Subcutaneous abdominal adipose tissue (tissue), 5 donors: ENCODE results near the gene HACD3.

Experiments
- H3K27ac ChIP-seq: one replicate; pipeline ENCODE4 v1.7.0; 2013; ENCODE audit warnings: low read depth, mild to moderate bottlenecking, inconsistent platforms, low read length, moderate library complexity
- H3K27me3 ChIP-seq, 5 donors: one replicate each; pipeline ENCODE4 v1.7.0; 2013; ENCODE audit warnings: low read length in 5 of 5, inconsistent platforms in 1 of 5; ENCODE audit not compliant: control insufficient read depth in 5 of 5, insufficient read depth in 4 of 5
- H3K36me3 ChIP-seq, 5 donors: one replicate each; pipeline ENCODE4 v1.7.0; 2013; ENCODE audit warnings: low read length in 5 of 5; ENCODE audit not compliant: control insufficient read depth in 5 of 5, insufficient read depth in 5 of 5
- H3K4me1 ChIP-seq, 5 donors: one replicate each; pipeline ENCODE4 v1.7.0; 2013; ENCODE audit warnings: low read length in 5 of 5, mild to moderate bottlenecking in 3 of 5, moderate library complexity in 1 of 5; ENCODE audit not compliant: control insufficient read depth in 5 of 5, insufficient read depth in 5 of 5
- H3K4me3 ChIP-seq, 5 donors: one replicate each; pipeline ENCODE4 v1.7.0; 2013; ENCODE audit warnings: low read length in 5 of 5, low read depth in 1 of 5
- H3K9ac ChIP-seq, 5 donors: one replicate each; pipeline ENCODE4 v1.7.0; 2013; ENCODE audit warnings: low read length in 5 of 5, mild to moderate bottlenecking in 4 of 5, moderate library complexity in 3 of 5
- H3K9me3 ChIP-seq, 5 donors: one replicate each; pipeline ENCODE4 v1.7.0; 2013; ENCODE audit warnings: low read length in 5 of 5; ENCODE audit not compliant: control insufficient read depth in 5 of 5
- donor health status: healthy.
- donor health status: healthy.
- donor health status: healthy.
- donor health status: healthy.
- donor health status: healthy.

HACD3 gene

GRCh38 chr15:65561934-65562333, 31.7 kb downstream of the HACD3 start:
- no peak overlapping the region for H3K27ac ChIP-seq
- H3K36me3 ChIP-seq, result peaks cover 16 to 58% (median 43%) of the 10 kb centered on the region in 5 donors
- H3K27me3 ChIP-seq, result no peaks in the 10 kb centered on the region
- H3K9ac ChIP-seq, result no peak overlapping the region
- no peaks in the 10 kb centered on the region for H3K4me1 ChIP-seq
- no peak overlapping the region for H3K4me3 ChIP-seq
- H3K9me3 ChIP-seq, result no peaks in the 10 kb centered on the region

DNA sequence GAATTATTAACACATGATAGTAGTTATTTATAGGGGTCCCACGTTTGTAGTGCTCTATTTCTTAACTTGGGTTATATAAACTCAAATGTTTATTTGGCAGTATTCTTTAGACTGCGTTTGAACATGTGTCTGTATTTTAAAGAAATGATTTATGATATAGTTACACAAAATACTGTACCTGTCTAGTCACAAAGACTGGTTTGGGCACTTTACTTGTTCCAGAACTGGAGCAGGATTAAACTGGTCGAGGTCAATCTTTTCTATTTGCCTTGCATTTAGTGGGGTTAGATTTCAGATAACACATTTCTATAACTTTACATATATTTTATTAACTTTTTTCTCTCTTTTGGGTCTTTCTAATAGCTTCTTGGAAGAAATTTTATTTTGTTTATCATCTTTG, 39.5 kb downstream of the HACD3 start:
- H3K4me3 ChIP-seq, result no peak overlapping the region
- H3K27ac ChIP-seq, result no peak overlapping the region
- no peak overlapping the region for H3K9ac ChIP-seq
- H3K36me3 ChIP-seq, result peaks cover 20 to 51% (median 25%) of the 10 kb centered on the region in 5 donors
- H3K4me1 ChIP-seq, result no peaks in the 10 kb centered on the region
- no peaks in the 10 kb centered on the region for H3K9me3 ChIP-seq
- H3K27me3 ChIP-seq, result no peaks in the 10 kb centered on the region

DNA sequence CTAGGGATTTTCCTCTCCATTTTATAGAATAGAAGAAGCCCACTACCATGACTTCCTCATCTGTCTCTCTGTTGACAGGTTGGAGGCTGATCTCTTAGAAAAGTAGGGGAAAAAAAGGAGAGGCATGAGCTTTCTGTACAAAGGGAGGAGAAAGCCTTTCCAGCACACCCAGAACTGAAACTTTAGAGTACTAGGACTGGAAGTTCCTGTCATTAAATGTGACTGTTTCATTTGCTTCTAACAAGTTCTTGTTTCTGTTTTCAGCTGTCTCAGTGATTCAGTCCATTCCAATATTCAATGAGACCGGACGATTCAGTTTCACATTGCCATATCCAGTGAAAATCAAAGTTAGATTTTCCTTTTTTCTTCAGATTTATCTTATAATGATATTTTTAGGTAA, 41.7 kb downstream of the HACD3 start:
- Histone ChIP-seq H3K36me3 (peaks cover 25 to 45% (median 26%) of the 10 kb centered on the region in 5 donors), H3K4me1 (no peaks in the 10 kb centered on the region), H3K9ac (no peak overlapping the region), H3K27me3 (no peaks in the 10 kb centered on the region), H3K4me3 (no peak overlapping the region), H3K27ac (no peak overlapping the region), H3K9me3 (no peaks in the 10 kb centered on the region)

DNA sequence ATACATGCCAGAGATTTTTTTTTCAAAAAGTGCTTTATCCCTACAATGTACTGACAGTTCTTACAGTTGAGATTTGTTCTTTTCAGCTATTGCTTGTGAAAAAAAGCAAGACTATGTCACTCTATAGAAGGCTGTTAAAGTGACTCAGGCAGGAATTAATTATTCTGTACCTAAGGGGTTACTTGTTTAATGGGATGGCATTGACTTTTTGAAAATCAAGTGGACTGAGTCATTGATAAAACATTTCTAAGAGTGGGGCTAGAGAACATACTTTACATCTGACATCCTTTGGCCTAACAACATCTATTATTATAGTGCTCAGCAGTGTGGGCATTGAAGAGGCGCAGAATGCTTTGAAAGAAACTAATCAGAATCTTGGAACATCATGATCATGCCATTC, 46.4 kb downstream of the HACD3 start:
- Histone ChIP-seq H3K9ac (no peak overlapping the region), H3K36me3 (peaks cover 30 to 64% (median 47%) of the 10 kb centered on the region in 5 donors)

GRCh38 chr15:65577129-65577996, 47.1 kb downstream of the HACD3 start:
- H3K27me3 ChIP-seq, result no peaks in the 10 kb centered on the region
- no peak overlapping the region for H3K27ac ChIP-seq

More for the DNA sequence above, 46.4 kb downstream of the HACD3 start:
- Histone ChIP-seq H3K4me1 (peaks cover 0 to 8% (median 3%) of the 10 kb centered on the region in 5 donors), H3K4me3 (no peak overlapping the region), H3K9me3 (no peaks in the 10 kb centered on the region), H3K27me3 (no peaks in the 10 kb centered on the region), H3K27ac (no peak overlapping the region)

GRCh38 chr15:65578904-65579728, 48.9 kb downstream of the HACD3 start:
- Histone ChIP-seq H3K9ac (no peak overlapping the region), H3K4me3 (no peak overlapping the region), H3K36me3 (peaks cover 42 to 79% (median 65%) of the 10 kb centered on the region in 5 donors), H3K27me3 (no peaks in the 10 kb centered on the region), H3K9me3 (no peaks in the 10 kb centered on the region), H3K4me1 (peaks cover 0 to 12% (median 4%) of the 10 kb centered on the region in 5 donors), H3K27ac (no peak overlapping the region)

More at GRCh38 chr15:65577129-65577996, 47.1 kb downstream of the HACD3 start:
- H3K9me3 ChIP-seq, result no peaks in the 10 kb centered on the region
- peaks cover 32 to 65% (median 51%) of the 10 kb centered on the region in 5 donors for H3K36me3 ChIP-seq
- no peak overlapping the region for H3K4me3 ChIP-seq
- no peak overlapping the region for H3K9ac ChIP-seq
- peaks cover 0 to 8% (median 3%) of the 10 kb centered on the region in 5 donors for H3K4me1 ChIP-seq

- peaks cover 42 to 83% (median 72%) of the 10 kb centered on the region in 5 donors for H3K36me3 ChIP-seq
- peaks cover 0 to 12% (median 4%) of the 10 kb centered on the region in 5 donors for H3K4me1 ChIP-seq
- no peaks in the 10 kb centered on the region for H3K9me3 ChIP-seq
- H3K9ac ChIP-seq, result no peak overlapping the region
- H3K27me3 ChIP-seq, result no peaks in the 10 kb centered on the region
- no peak overlapping the region for H3K27ac ChIP-seq
- H3K4me3 ChIP-seq, result no peak overlapping the region
These were observed 49.5 kb downstream of the HACD3 start for GRCh38 chr15:65579762-65580161.

GRCh38 chr15:65580287-65580686, 50.0 kb downstream of the HACD3 start:
- Histone ChIP-seq H3K27me3 (no peaks in the 10 kb centered on the region), H3K4me3 (no peak overlapping the region), H3K36me3 (peaks cover 42 to 86% (median 73%) of the 10 kb centered on the region in 5 donors)

GRCh38 chr15:65583701-65584100, 53.4 kb downstream of the HACD3 start:
- no peak overlapping the region for H3K4me3 ChIP-seq
- peak overlapping the region; percentile 4 for H3K27ac ChIP-seq
- peaks cover 0 to 12% (median 2%) of the 10 kb centered on the region in 5 donors for H3K4me1 ChIP-seq
- H3K9ac ChIP-seq, result no peak overlapping the region
- H3K36me3 ChIP-seq, result peaks cover 42 to 78% (median 67%) of the 10 kb centered on the region in 5 donors
- H3K27me3 ChIP-seq, result no peaks in the 10 kb centered on the region
- H3K9me3 ChIP-seq, result no peaks in the 10 kb centered on the region

More at GRCh38 chr15:65580287-65580686, 50.0 kb downstream of the HACD3 start:
- H3K4me1 ChIP-seq, result peaks cover 0 to 12% (median 4%) of the 10 kb centered on the region in 5 donors
- H3K9me3 ChIP-seq, result no peaks in the 10 kb centered on the region
- no peak overlapping the region for H3K9ac ChIP-seq
- H3K27ac ChIP-seq, result no peak overlapping the region
